Stimulated activated memory B cell treated with anti-CD40 and anti-IgM and Interleukin-4, amounts not matched to agents 10 μg/mL and 1 μg/mL and 100 μg/mL, for 72 hours (primary cell): ENCODE data around the gene SH3BP2.

ENCODE experiments used
- ATAC-seq: fragments of 150-1000 bp; cut with Tn5 transposase; 2 replicates; pipeline ENCODE4 v1.10.0; 2021
- H3K27ac Mint-ChIP-seq: one replicate; pipeline ENCODE4 v1.8.0; 2022; ENCODE audit warnings: mild to moderate bottlenecking, mixed read lengths
- H3K27me3 Mint-ChIP-seq: one replicate; pipeline ENCODE4 v1.8.0; 2022; ENCODE audit warnings: mixed read lengths
- H3K36me3 Mint-ChIP-seq: one replicate; pipeline ENCODE4 v1.8.0; 2022; ENCODE audit warnings: mixed read lengths
- H3K4me1 Mint-ChIP-seq: one replicate; pipeline ENCODE4 v1.8.0; 2022; ENCODE audit warnings: mixed read lengths
- H3K4me3 Mint-ChIP-seq: one replicate; pipeline ENCODE4 v1.8.0; 2022; ENCODE audit warnings: mild to moderate bottlenecking, moderate library complexity, mixed read lengths
- H3K9me3 Mint-ChIP-seq: one replicate; pipeline ENCODE4 v1.8.0; 2022; ENCODE audit warnings: mixed read lengths

Gene SH3BP2

GRCh38 chr4:2794486-2795299, 1.8 kb downstream of the SH3BP2 start:
- Mint-ChIP-seq H3K36me3 (no peaks in the 10 kb centered on the region), H3K27me3 (no peaks in the 10 kb centered on the region), H3K27ac (peak overlapping the region; percentile 46), H3K4me3 (peak overlapping the region; percentile 81), H3K4me1 (peaks cover 80% of the 10 kb centered on the region), H3K9me3 (no peaks in the 10 kb centered on the region)
- ATAC-seq = no peak

- Mint-ChIP-seq H3K27me3 (no peaks in the 10 kb centered on the region), H3K27ac (no peak overlapping the region), H3K9me3 (no peaks in the 10 kb centered on the region), H3K36me3 (no peaks in the 10 kb centered on the region), H3K4me1 (peaks cover 81% of the 10 kb centered on the region), H3K4me3 (no peak overlapping the region)
- ATAC-seq = no peak
Measured at GRCh38 chr4:2795300-2795892, 2.5 kb downstream of the SH3BP2 start.

GRCh38 chr4:2795893-2796848, 3.3 kb downstream of the SH3BP2 start:
- H3K27ac Mint-ChIP-seq = no peak overlapping the region
- no peak overlapping the region for H3K4me3 Mint-ChIP-seq
- H3K9me3 Mint-ChIP-seq = no peaks in the 10 kb centered on the region
- no peaks in the 10 kb centered on the region for H3K27me3 Mint-ChIP-seq
- no peak for ATAC-seq
- H3K4me1 Mint-ChIP-seq = peaks cover 81% of the 10 kb centered on the region
- no peaks in the 10 kb centered on the region for H3K36me3 Mint-ChIP-seq

GRCh38 chr4:2796849-2797544, 4.1 kb downstream of the SH3BP2 start:
- H3K4me3 Mint-ChIP-seq = no peak overlapping the region
- no peak for ATAC-seq
- H3K36me3 Mint-ChIP-seq = no peaks in the 10 kb centered on the region
- no peaks in the 10 kb centered on the region for H3K27me3 Mint-ChIP-seq
- H3K4me1 Mint-ChIP-seq = peaks cover 81% of the 10 kb centered on the region
- H3K27ac Mint-ChIP-seq = peak overlapping the region; percentile 87
- no peaks in the 10 kb centered on the region for H3K9me3 Mint-ChIP-seq

- Mint-ChIP-seq H3K4me3 (peak overlapping the region; percentile 36), H3K4me1 (peaks cover 81% of the 10 kb centered on the region), H3K9me3 (no peaks in the 10 kb centered on the region), H3K27ac (peak overlapping the region; percentile 87), H3K36me3 (no peaks in the 10 kb centered on the region), H3K27me3 (no peaks in the 10 kb centered on the region)
- no peak for ATAC-seq
Measured at GRCh38 chr4:2797545-2798305, 4.8 kb downstream of the SH3BP2 start.

- peak; percentile 62 for ATAC-seq
- Mint-ChIP-seq H3K4me1 (peaks cover 79% of the 10 kb centered on the region), H3K27ac (peak overlapping the region; percentile 87), H3K4me3 (peak overlapping the region; percentile 74), H3K27me3 (no peaks in the 10 kb centered on the region), H3K36me3 (no peaks in the 10 kb centered on the region), H3K9me3 (no peaks in the 10 kb centered on the region)
Measured at GRCh38 chr4:2798399-2799223, 5.7 kb downstream of the SH3BP2 start.

- H3K27ac Mint-ChIP-seq = peak overlapping the region; percentile 87
- H3K36me3 Mint-ChIP-seq = no peaks in the 10 kb centered on the region
- ATAC-seq = no peak
- peaks cover 76% of the 10 kb centered on the region for H3K4me1 Mint-ChIP-seq
- no peaks in the 10 kb centered on the region for H3K27me3 Mint-ChIP-seq
- peak overlapping the region; percentile 74 for H3K4me3 Mint-ChIP-seq
- H3K9me3 Mint-ChIP-seq = no peaks in the 10 kb centered on the region
Measured at GRCh38 chr4:2799224-2799911, 6.5 kb downstream of the SH3BP2 start.

- no peaks in the 10 kb centered on the region for H3K36me3 Mint-ChIP-seq
- no peaks in the 10 kb centered on the region for H3K9me3 Mint-ChIP-seq
- H3K4me1 Mint-ChIP-seq = peaks cover 76% of the 10 kb centered on the region
- H3K4me3 Mint-ChIP-seq = peak overlapping the region; percentile 74
- H3K27me3 Mint-ChIP-seq = no peaks in the 10 kb centered on the region
- no peak for ATAC-seq
- H3K27ac Mint-ChIP-seq = peak overlapping the region; percentile 82
Measured at GRCh38 chr4:2799971-2800690, 7.2 kb downstream of the SH3BP2 start.

GRCh38 chr4:2800691-2801596, 8.1 kb downstream of the SH3BP2 start:
- Mint-ChIP-seq H3K27me3 (no peaks in the 10 kb centered on the region), H3K36me3 (no peaks in the 10 kb centered on the region), H3K4me3 (peak overlapping the region; percentile 59), H3K4me1 (peaks cover 76% of the 10 kb centered on the region), H3K9me3 (no peaks in the 10 kb centered on the region), H3K27ac (peak overlapping the region; percentile 82)
- ATAC-seq = peak; percentile 83

GRCh38 chr4:2802618-2803531, 10.0 kb downstream of the SH3BP2 start:
- no peak for ATAC-seq
- Mint-ChIP-seq H3K9me3 (no peaks in the 10 kb centered on the region), H3K27me3 (no peaks in the 10 kb centered on the region), H3K4me3 (no peak overlapping the region), H3K36me3 (no peaks in the 10 kb centered on the region), H3K4me1 (peaks cover 85% of the 10 kb centered on the region), H3K27ac (no peak overlapping the region)
